NCI-H2196 (cell line): ENCODE results near the gene DLGAP1.
"Not testable (repeated sequence)": the region's sequence is repeated elsewhere in the genome, so short reads cannot be mapped to it uniquely, and the experiment has no call there.

ENCODE experiments used
- DNase-seq: peaks from one replicate; lab custom pipeline; 2025; ENCODE audit not compliant: unreplicated experiment; lab: John Stamatoyannopoulos, UW

The DLGAP1 gene

DNA sequence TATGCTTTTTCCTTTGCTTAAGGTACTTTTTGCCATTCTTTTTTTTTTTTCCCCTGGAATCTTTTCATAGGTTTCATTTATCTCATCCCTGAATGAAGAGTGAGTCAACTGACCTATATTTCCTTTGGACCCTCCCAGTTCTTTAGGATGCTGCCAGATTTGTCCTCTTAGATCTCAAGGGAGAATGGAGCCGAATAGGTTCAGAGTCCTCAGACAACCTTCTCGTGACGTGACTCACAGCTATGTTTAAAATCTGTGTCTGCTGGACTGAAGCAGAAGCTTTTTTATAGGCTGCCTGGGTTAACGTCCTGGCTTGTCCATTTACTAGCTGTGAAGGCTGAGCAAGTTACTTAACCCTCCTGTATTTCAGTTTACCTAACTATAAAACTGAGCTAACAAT is 358.6 kb downstream of the DLGAP1 start:
- no peak for DNase-seq

DNA sequence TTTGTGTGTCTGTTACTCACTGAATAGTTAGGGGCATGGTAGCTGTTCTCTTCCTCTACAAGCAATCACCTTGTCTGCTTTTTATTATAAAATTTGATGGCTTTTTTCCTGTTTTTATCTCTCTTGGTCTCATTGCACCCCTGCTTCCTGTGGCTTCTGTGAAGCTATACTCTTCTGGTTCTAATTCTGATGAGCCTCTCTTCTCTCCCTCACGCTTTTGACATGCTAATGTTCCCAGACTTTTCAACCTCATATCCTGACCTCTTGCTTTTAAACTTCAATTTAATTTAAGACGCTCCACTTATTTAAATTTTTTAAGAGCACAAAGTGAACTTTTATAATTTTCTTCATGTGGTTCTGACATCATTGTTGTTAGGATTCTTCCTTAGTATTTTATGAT is 361.4 kb downstream of the DLGAP1 start:
- no peak for DNase-seq

DNA sequence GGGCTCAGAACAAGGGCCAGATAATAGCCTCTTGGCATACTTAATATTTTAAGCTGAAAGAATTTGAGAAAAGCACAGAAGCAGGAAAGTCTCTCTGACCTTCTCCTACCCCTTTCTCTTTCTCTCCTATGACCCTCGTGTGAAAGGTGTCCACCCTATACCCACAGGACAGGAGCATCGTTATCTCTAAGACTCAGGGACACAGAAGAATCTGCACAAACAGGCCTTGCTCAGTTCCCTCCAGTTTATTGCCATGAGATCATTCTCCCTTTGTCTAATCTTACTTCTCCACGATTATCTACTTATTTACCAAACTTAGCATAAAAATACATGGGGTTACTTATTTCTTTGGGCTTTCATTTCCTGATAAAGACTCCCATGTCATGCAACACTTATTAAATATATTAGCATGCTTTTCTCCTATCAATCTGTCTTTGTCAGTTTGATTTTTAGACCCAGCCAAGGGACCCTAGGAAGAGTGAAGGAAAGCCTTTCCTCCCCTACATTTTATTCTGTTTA is 370.7 kb downstream of the DLGAP1 start:
- DNase-seq, result no peak

DNA sequence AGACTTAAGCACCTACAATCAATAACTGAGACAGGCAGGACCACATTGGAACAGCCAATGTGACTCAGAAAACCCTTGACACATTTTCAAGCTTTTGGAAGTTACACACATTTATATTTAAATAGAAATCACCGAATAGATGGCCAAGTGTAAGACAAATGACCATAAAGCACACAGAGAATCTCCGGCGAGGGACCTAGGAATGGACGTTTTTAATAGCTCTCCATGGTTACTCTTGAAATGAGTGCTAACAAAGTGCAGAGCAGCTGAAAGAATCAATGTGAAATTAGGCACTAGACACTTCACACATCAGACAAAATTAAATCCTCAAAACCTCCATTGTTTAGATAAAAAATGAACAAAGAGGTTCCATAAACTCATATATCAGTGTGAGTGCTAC is 376.9 kb downstream of the DLGAP1 start:
- DNase-seq, result no peak

DNA sequence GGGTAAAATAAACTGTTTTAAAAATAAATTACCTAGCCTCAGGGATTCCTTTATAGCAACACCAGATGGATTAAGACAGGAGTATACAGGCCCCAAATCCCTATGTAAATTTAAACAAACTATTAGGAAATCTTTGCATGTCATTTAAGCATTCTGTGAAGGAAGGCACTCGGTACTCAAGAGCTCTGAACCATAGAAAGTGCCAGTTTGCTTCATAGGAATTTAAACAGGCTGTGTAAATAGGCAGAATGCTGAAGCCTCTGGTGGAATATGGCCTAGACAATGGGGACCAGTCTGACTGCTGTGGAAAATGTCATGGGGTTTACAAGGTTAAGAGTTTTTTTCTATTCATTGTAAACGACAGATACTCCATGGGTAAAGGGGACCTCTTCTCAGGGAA is 377.4 kb downstream of the DLGAP1 start:
- DNase-seq, result no peak

DNA sequence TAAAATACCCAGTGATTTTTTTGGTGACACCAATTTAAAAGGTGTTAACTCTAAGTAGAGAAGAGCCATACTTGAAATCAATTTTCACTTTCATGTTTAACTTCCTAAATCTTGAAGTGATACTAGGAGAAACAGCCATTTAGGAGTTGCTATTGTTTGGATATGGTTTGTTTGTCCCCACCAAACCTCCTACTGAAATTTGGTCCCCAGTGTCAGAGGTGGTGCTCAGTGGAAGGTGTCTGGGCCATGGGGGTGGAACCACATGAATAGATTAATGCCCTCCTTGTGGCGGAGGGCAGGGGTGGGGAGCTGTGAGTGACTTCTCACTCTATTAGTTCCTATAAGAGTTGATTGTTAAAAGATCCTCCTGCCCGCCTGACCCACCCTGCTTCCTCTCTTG is 377.9 kb downstream of the DLGAP1 start:
- no peak for DNase-seq

DNA sequence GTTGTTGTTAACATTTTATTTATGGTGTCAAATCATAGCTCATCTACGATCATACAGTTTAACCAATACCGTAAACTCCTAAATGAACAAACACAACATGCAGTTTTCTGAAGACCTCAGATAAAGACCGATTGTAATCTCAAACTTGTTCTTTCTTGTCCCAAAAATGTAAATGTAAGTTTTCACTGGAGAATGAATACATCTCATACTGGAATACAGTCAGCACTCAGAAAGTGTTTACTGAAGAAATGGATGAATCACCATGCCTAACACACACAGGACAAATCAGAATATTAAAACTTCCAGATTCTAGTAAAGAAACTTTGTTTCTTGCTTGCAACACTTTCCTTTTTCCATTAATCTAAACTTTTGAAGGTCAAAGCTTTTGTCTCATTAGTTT is 380.5 kb downstream of the DLGAP1 start:
- no peak for DNase-seq

DNA sequence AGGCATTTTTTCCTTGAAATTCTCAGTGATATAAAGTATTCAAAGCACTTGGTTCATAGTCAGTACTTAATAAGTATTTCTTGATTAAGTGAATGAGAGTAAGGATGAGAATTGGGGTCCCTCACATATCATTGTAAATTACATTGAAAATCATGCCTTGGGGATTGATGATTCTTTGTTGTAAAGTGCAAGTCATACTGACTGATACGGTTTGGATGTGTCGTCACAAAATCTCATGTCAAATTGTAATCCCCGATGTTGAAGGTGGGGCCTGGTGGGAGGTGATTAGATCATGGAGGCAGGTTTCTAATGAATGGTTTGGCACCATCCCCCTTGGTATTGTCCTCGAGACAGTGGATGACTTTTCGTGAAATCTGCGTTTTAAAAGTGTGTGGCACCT is 385.9 kb downstream of the DLGAP1 start:
- DNase-seq, result no peak

DNA sequence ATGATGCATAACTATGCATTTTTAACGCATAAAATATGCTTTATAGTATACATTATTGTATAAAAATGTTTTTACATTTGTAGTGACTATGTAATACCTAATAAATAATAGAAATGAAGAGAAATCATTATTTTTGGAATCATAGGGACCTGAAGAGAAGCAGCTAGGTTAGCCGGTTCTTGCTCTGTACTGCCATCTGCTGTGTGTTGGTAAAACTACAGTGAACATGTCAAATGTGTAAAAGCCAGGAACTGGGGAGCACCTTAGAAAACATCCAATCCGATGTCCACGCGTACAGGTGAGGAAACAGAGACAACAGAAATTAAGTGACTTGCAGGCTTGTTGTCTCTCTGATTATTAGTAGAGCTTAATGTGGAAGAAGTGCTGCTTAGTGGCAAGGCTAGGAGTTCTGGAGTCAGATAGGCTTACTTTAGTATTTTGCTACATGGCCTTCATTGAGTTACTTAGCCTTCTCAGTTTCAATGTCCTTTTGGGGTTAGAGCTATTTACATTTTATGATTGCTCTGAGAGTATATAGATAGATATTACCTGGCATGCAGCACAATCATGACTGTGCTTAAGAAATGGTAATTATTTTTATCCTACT is 386.5 kb downstream of the DLGAP1 start:
- peak; percentile 80 for DNase-seq

DNA sequence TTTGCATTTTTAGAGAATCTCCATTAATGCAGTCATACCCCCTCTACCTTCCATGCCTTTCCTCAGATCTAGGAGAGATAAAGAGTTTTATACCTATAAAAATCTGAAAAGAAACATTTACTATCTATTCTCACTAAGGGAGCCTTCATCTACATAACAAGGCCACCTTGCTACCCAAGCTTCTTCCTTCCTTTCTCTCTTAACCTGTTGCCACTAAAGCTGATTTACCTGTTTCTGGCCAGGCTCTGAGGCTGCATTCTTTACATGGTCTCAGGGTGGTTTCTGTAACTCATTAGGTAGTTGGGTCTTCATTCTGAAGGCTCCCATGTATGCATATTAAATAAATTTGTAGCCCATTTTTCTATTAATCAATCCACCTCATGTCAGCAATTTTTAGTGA is 391.6 kb downstream of the DLGAP1 start:
- no peak for DNase-seq

DNA sequence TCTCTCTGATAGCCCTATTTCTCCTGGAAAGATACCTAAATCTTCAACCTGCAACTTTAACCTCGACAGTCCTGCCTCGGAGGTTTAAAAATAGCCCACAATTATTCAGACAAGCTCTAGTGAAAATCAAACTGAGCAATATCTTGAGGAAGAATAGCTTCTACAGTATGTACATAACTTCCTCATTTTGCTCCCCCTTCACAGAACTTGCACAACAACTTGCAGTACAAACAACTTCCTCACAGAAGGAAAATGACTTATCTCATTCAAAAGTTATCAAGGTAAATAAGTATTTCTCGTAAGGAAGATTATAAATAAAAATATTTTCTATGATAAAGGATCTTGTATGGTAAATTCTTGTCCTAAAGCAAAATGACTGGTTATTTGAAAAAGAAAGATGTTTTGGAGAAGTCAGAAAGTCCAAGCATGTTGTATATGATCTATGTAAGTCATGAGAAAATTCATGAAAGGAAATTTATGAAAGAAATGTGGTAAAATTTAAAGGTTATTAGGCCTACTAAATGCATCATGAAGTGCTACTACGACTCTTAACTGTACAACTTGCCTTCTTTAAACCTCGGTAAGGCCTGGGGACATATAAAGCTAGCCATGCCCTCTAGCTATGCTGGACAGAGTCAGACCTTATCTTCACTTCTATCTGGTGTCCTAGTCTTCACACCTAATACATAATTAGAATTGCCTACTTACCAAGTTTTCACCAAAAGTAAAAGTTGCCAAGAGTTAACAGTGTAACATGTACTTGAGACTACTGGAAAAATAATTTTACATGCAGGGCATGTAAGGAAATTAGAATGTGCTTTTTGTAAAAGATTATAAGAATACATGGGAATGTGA is 394.5 kb downstream of the DLGAP1 start:
- DNase-seq, result no peak

DNA sequence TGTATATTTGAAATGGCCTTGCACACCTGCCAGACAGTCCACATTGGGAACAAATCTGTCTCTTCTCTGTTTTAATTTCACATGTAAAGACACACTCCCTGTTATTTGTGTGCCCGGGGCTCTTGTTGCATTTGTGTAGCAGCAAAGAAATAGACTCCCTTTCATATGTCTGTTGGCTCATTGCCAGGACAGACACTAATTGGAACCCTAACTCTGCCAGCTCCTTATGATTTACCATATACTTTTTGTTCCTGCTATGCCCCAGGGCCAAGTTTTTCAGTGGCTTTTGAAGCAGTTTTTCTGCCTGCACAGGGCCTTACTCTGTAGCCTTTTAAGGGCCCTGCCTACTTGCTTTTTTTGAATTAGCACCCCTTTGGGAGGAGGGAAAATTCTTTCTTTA is 396.9 kb downstream of the DLGAP1 start:
- no peak for DNase-seq

DNA sequence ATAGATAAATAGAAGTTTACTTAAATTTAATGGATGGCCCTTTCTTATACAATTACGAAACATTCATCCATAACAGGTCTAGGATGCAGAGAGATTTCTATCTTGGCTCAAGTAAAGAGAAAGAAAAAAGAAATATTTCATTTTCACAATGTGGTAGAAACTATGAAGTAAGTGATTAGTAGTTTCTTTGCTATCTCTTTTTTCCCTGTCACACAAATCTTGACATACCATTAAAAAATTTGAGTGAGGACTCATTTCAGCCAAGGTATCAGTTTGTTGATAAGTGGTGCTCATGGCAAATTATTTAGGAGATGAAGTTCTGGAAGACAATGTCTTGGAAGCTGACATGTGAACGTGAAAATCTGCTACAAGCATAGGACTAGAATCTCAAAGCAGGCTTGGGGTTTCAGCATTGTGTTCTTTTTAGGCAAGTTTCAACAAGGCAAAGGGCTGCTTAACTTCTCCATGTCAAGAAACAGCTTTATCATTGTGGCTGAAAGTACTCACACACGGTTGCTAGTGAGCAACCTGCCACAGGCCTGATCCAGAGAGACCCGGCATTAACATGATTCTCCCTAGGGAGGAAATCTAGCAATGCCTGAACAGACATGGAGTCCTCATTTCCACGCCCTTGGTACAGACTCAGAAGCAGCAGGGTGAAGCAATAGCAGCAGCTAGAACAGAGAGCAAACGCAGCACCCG is 414.6 kb downstream of the DLGAP1 start:
- no peak for DNase-seq

DNA sequence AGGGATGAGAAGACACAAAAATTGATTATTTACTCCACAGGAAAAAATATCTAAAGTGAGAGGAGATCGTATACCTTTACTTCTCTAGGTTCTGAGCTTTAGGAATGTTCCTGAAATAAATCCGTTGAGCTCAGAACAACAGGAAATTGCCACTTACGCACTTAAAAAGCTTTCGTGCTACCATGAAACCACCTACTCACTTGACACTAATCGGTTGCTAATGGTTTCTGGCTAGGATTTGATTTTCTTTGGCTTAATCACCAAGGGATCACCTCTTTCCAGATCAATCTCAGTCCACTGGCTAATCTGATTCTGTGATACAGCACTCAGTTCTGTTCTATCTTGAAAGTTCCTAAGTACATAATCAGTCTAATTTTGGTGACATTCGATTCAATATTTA is 419.6 kb downstream of the DLGAP1 start:
- DNase-seq, result no peak

DNA sequence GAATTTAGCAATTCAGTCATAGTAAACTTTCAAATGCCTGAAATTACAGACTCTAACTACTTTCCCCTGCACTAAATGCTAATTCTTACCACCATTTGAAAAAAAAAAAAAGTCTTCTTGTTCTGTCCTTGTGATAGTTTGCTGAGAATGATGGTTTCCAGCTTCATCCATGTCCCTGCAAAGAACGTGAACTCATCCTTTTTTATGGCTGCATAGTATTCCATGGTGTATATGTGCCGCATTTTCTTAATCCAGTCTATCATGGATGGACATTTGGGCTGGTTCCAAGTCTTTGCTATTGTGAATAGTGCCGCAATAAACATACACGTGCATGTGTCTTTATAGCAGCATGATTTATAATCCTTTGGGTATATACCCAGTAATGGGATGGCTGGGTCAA is 420.3 kb downstream of the DLGAP1 start:
- DNase-seq, result not testable (repeated sequence)

DNA sequence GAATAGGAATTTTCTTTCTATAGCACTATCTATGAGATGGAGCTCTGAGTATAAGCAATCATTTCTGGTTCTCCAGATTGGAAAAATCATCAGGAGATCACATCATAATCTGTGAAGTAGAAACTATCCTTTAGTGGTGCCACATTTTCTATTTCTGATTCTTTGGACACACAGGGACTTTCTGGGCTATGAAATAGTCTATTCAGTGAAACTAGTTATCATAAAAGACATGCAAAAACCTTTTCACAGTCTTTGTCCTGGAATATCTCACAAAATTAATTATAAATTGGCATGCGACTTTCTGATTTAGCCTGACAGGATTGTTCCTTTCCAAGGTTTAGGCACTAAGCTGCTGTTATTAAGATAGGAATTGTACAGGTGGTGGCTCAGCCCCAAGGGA is 428.6 kb downstream of the DLGAP1 start:
- no peak for DNase-seq

DNA sequence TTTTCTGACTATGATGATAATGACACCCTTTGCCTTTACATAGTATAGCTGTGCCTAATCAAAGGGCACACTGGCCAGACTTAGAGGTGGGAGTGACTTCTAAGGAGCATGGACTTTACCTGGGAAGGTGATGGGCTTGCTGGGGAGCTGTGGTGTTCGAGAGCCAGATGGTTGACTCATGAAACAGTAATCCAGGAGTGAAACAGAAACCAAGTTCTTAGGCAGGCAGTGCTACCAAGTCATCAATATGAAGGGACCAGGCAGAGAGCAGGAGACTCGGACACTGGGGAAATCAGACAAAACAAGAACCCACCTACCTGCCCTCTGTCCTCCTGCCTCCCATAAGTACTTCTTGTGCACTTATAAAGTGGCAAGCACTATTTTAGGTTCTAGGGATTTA is 430.4 kb downstream of the DLGAP1 start:
- DNase-seq, result no peak

DNA sequence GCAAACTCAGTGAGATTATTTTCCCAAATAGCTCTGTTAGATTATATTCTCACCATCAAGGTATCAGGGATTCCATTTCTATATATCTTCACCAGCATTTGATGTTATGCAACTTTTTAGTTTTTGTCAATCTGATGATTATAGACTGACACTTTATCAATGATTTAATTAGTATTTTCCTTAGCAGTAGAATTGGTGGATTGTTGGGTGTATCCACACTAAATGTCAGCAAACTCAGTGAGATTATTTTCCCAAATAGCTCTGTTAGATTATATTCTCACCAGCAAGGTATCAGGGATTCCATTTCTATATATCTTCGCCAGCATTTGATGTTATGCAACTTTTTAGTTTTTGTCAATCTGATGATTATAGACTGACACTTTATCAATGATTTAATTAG is 432.4 kb downstream of the DLGAP1 start:
- DNase-seq, result not testable (repeated sequence)

DNA sequence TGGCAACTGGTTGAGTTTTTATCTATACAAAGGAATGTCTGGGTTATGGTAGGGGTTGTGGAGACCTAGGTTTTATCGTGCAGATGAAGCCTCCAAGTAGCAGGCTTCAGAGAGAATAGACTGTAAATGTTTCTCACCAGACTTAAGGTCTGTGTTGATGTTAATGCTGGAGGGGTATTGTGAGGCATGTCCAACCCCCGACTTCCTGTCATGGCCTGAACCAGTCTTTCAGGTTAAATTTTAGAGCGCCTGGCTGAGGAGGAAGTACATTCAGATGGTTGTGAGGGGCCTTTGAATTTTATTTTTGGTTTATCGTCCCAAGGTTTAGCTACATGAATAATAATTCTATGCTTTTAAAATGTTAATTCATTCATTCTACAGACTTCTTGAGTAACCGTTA is 435.1 kb downstream of the DLGAP1 start:
- no peak for DNase-seq

DNA sequence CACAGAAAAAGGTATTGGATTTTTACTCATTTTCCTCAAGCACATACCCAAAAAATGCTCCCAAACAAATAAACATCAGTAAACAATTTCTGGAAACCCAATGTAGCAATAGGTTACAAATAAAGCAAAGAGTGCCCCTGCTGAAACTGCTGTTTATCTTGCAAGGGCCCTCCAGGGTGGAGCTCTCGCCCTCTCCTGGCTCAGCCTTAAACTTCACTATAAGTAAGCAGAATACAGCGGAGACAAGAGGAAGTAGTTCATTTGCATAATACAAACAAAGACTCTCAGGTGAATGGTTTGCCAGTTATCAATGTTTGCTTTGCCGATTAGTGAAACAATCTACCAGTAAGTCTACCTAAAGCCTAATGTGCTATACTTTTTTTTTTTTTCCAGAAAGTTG is 437.6 kb downstream of the DLGAP1 start:
- no peak for DNase-seq

DNA sequence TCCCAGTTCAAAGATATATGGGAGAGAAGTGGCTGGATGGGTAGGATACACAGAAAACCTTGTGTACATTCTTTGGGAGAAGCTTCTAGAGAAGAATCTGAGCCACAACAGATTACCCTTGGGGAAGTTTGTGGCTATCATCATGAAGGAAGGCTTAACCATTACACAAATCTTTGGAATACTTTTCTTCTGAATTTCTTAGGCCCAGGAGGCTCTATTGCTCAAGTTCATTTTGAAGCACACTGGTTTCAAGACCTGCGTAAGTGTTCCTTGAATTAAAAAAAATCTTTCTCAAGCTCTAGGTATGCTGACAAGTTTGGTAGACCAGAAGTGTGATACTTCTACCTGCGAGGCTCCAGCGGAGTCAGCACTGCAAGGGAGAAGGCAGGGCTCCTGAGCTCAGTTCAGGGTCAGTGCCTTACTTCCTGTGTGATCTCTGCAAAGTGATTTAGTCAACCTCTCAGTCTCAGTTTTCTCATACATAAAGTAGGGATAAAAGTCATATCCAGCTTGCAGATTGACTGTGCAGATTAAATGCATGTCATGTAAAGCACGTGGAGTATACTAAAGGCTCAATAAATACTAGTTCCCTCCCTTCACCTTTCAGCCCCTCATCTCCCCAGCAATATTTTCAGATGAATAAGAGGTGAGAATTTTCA is 438.6 kb downstream of the DLGAP1 start:
- no peak for DNase-seq
